H1 (cell line): ENCODE results near the gene TSPAN9. TPM values are rescaled to one million over a fixed set of nuclear protein-coding genes. Genes with fewer than 3 reads are reported as not detected.

Source experiments
- CBX5 ChIP-seq: fragments of 300-800, 300-1000 bp; sonication (generic); IDR thresholded peaks from 2 replicates; pipeline ENCODE4 v1.7.1; 2016; ENCODE audit warnings: antibody characterized with exemption, low read length, low read depth
- CHD2 ChIP-seq: IDR thresholded peaks from 2 replicates; pipeline ENCODE4 v1.6.1; 2012; ENCODE audit warnings: low read length, improper control_type of control experiment
- EZH2 ChIP-seq: fragments of 200-600 bp; sonication (generic); IDR thresholded peaks from 2 replicates; pipeline ENCODE4 v1.7.1; 2012; ENCODE audit warnings: low read depth, mild to moderate bottlenecking, moderate library complexity, low read length, inconsistent platforms; ENCODE audit not compliant: severe bottlenecking
- POLR2AphosphoS5 ChIP-seq: IDR thresholded peaks from 2 replicates; pipeline ENCODE4 v1.6.1; 2011; ENCODE audit warnings: low read depth, low read length
- SIX5 ChIP-seq: IDR thresholded peaks from 2 replicates; pipeline ENCODE4 v1.6.1; 2011; ENCODE audit warnings: mild to moderate bottlenecking, low read depth, low read length
- SP2 ChIP-seq: IDR thresholded peaks from 2 replicates; pipeline ENCODE4 v1.6.1; 2012; ENCODE audit warnings: mild to moderate bottlenecking, low read length, inconsistent platforms
- polyA plus RNA-seq, 7 experiments: library from polyadenylated mRNA; depleted of rRNA in 3 of 7; stranded (reverse) in 5 of 7; unstranded in 2 of 7; fragments of >200 nt in 5 of 7; fragments of 200-250 nt in 2 of 7; gene quantifications; 1 replicate in 5 of 7; 2 replicates in 1 of 7; 4 replicates in 1 of 7; pipeline versions ENCODE4 v1.2.1 to v1.2.3, GENCODE V29; 2011 to 2013; ENCODE audit warnings: missing spikeins in 2 of 7, mixed read lengths in 2 of 7
- total RNA-seq: library from RNA; stranded (reverse); fragmentation: NEBNext Ultra II Directional; extraction: Animal tissue kit (Norgen Biotek cat#: 25700); gene quantifications from 2 replicates; pipeline ENCODE4 v1.2.1, GENCODE V29; 2021

TSPAN9 gene
- total and polyA plus RNA-seq, 2 of the 8 experiments (the other 6 are each of a cell fraction or from before 2014, with no cell fraction given) = 11.5 to 29.1 TPM

- TF ChIP-seq SP2 (no peak), POLR2AphosphoS5 (no peak), EZH2 (no peak), CBX5 (no peak), CHD2 (no peak), SIX5 (no peak)
Measured at GRCh38 chr12:3276226-3276625, 199.0 kb downstream of the TSPAN9 start (continued).
